SU-DHL-6 (cell line): ENCODE data around the gene TES.

Source experiments
- H2AFZ ChIP-seq: fragments of 200-600 bp; sonication (generic); 2 replicates; pipeline ENCODE4 v1.6.1; 2014; ENCODE audit warnings: low read depth, mild to moderate bottlenecking, moderate library complexity, mixed read lengths, antibody characterized with exemption, low read length; ENCODE audit not compliant: severe bottlenecking
- H3F3A ChIP-seq: fragments of 200-600 bp; shearing (Covaris generic); 2 replicates; pipeline ENCODE4 v1.6.0; 2016; ENCODE audit warnings: antibody characterized with exemption, mild to moderate bottlenecking; ENCODE audit not compliant: insufficient read depth
- H3K27ac ChIP-seq: fragments of 200-600 bp; sonication (generic); 2 replicates; pipeline ENCODE4 v1.5.1; 2016; ENCODE audit warnings: low read depth, mild to moderate bottlenecking, low read length, moderate library complexity, mixed read lengths
- H3K27me3 ChIP-seq: fragments of 200-600 bp; sonication (generic), shearing (Covaris generic); 2 replicates; pipeline ENCODE4 v1.6.0; 2014; ENCODE audit warnings: mild to moderate bottlenecking, low read length
- H3K36me3 ChIP-seq: fragments of 200-600 bp; sonication (generic); 2 replicates; pipeline ENCODE4 v1.6.1; 2014; ENCODE audit warnings: mild to moderate bottlenecking, low read length, mixed read lengths
- H3K4me2 ChIP-seq: fragments of 300-600, 200-600 bp; shearing (Covaris generic), sonication (generic); 2 replicates; pipeline ENCODE4 v1.6.0; 2014; ENCODE audit warnings: low read length, low read depth, mild to moderate bottlenecking; ENCODE audit not compliant: poor library complexity, severe bottlenecking
- H3K4me3 ChIP-seq: fragments of 200-600 bp; sonication (generic); 2 replicates; pipeline ENCODE4 v1.5.1; 2014; ENCODE audit warnings: antibody characterized with exemption, low read length, mild to moderate bottlenecking, mixed read lengths; ENCODE audit not compliant: insufficient read depth, poor library complexity, severe bottlenecking
- H3K79me2 ChIP-seq: fragments of 200-600 bp; sonication (generic); 2 replicates; pipeline ENCODE4 v1.6.1; 2014; ENCODE audit warnings: mild to moderate bottlenecking, low read length, moderate library complexity; ENCODE audit not compliant: insufficient read depth
- H3K9ac ChIP-seq: fragments of 200-600 bp; sonication (generic); 2 replicates; pipeline ENCODE4 v1.7.0; 2014; ENCODE audit warnings: mild to moderate bottlenecking, low read length
- H3K9me2 ChIP-seq: fragments of 200-600 bp; sonication (generic); replicated peaks from 2 replicates; pipeline ENCODE4 v1.6.1; 2014; ENCODE audit warnings: low read length; ENCODE audit not compliant: insufficient read depth
- H3K9me3 ChIP-seq: fragments of 200-600 bp; sonication (generic); 2 replicates; pipeline ENCODE4 v1.6.1; 2014; ENCODE audit warnings: low read length, mixed read lengths; ENCODE audit not compliant: insufficient read depth
- H4K20me1 ChIP-seq: fragments of 200-600 bp; sonication (generic); 2 replicates; pipeline ENCODE4 v1.6.1; 2014; ENCODE audit warnings: low read depth, mild to moderate bottlenecking, antibody characterized with exemption, low read length, moderate library complexity, mixed read lengths
- EZH2phosphoT487 ChIP-seq: fragments of 200-600 bp; sonication (generic), shearing (Covaris generic); conservative IDR thresholded peaks from 2 replicates; pipeline ENCODE4 v1.6.1; 2018; ENCODE audit warnings: mild to moderate bottlenecking, antibody characterized with exemption, low read length, moderate library complexity, mixed read lengths
- TF ChIP-seq, protein P1 (sequence below): fragments of 200-600 bp; sonication (generic); IDR thresholded peaks from one replicate; pipeline ENCODE4 v1.5.1; 2017; ENCODE audit warnings: antibody characterized with exemption, mild to moderate bottlenecking, low read length, moderate library complexity; ENCODE audit not compliant: insufficient read depth, poor library complexity, severe bottlenecking

Gene TES

DNA sequence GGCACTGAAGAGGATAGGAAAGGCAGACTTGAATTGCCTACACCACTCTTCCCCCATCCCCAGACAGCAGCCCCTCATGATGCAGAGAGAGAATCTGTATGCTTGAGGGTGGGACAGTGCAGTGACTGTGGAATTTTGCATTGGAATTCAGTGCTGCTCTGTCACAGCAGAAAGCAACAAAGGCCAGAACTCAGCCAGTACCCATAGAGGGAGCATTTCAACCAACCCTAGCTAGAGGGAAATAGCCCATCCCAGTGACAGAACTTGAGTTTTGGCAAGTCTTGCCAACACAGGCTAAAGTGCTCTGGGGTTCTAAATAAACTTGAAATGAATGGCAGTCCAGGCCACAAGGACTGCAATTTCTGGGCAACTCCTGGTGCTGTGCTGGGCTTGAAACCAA is 80.4 kb downstream of the TES start:
- Histone ChIP-seq H4K20me1 (no peaks in the 10 kb centered on the region), H3K4me2 (no peak overlapping the region), H3K9me2 (no peaks in the 10 kb centered on the region), H3K79me2 (no peaks in the 10 kb centered on the region), H2AFZ (no peak overlapping the region), H3K36me3 (no peaks in the 10 kb centered on the region), H3K9me3 (no peaks in the 10 kb centered on the region), H3K27ac (no peak overlapping the region), H3K4me3 (no peak overlapping the region), H3K27me3 (no peaks in the 10 kb centered on the region), H3K9ac (no peak overlapping the region), H3F3A (no peaks in the 10 kb centered on the region)
- TF ChIP-seq, protein P1, sequence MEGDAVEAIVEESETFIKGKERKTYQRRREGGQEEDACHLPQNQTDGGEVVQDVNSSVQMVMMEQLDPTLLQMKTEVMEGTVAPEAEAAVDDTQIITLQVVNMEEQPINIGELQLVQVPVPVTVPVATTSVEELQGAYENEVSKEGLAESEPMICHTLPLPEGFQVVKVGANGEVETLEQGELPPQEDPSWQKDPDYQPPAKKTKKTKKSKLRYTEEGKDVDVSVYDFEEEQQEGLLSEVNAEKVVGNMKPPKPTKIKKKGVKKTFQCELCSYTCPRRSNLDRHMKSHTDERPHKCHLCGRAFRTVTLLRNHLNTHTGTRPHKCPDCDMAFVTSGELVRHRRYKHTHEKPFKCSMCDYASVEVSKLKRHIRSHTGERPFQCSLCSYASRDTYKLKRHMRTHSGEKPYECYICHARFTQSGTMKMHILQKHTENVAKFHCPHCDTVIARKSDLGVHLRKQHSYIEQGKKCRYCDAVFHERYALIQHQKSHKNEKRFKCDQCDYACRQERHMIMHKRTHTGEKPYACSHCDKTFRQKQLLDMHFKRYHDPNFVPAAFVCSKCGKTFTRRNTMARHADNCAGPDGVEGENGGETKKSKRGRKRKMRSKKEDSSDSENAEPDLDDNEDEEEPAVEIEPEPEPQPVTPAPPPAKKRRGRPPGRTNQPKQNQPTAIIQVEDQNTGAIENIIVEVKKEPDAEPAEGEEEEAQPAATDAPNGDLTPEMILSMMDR, result no peak

DNA sequence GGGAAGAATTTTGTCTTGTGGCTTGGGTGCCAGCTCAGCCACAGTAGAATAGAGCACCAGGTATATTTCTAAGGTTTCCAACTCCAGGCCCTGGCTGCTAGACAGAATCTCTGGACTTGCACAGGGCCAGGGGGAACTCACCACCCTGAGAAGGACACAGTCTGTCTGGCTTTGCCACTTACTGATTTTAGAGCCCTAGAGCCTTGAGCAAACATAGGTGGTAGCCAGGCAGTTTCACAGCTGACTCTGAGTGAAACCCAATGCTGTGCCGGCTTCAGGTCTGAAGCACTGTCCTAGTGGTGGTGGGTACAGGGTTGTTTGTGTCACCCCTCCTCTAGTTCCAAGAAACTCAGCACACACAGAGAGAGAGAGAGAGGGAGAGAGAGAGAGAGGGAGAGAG is 81.6 kb downstream of the TES start:
- no peak overlapping the region for H3K4me2 ChIP-seq
- no peaks in the 10 kb centered on the region for H3K79me2 ChIP-seq
- no peak overlapping the region for H3K4me3 ChIP-seq
- no peaks in the 10 kb centered on the region for H4K20me1 ChIP-seq
- no peak overlapping the region for H3K27ac ChIP-seq
- TF ChIP-seq, protein P1, result no peak
- no peak for TF ChIP-seq EZH2phosphoT487
- no peaks in the 10 kb centered on the region for H3F3A ChIP-seq
- no peak overlapping the region for H2AFZ ChIP-seq
- no peaks in the 10 kb centered on the region for H3K9me2 ChIP-seq
- no peaks in the 10 kb centered on the region for H3K9me3 ChIP-seq
- H3K9ac ChIP-seq, result no peak overlapping the region
- no peaks in the 10 kb centered on the region for H3K27me3 ChIP-seq
- no peaks in the 10 kb centered on the region for H3K36me3 ChIP-seq

DNA sequence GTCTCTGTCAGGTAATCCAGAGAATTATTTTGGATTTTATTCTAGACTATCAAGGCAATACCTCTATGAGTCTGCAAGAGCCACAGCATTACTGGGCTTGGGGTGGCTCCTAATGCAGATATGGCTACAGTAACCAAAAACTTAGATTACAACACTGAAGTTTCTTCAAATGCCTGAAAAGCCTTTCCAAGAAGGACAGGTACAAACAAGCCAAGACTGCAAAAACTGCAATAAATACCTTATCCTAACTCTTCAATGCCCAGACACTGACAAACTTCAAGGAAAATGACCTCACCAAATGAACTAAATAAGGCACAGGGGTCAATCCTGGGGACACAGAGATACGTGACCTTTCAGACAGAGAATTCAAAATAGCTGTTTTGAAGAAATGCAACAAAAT is 82.0 kb downstream of the TES start:
- H2AFZ ChIP-seq, result no peak overlapping the region
- TF ChIP-seq, protein P1, result no peak
- no peak for TF ChIP-seq EZH2phosphoT487
- no peaks in the 10 kb centered on the region for H3K36me3 ChIP-seq
- H3K4me3 ChIP-seq, result no peak overlapping the region
- no peak overlapping the region for H3K9ac ChIP-seq
- H3K9me2 ChIP-seq, result no peaks in the 10 kb centered on the region
- no peaks in the 10 kb centered on the region for H3K27me3 ChIP-seq
- H3F3A ChIP-seq, result no peaks in the 10 kb centered on the region
- H4K20me1 ChIP-seq, result no peaks in the 10 kb centered on the region
- H3K27ac ChIP-seq, result no peak overlapping the region
- H3K79me2 ChIP-seq, result no peaks in the 10 kb centered on the region
- H3K9me3 ChIP-seq, result no peaks in the 10 kb centered on the region; the same call in 1 of the 2 replicates
- no peak overlapping the region for H3K4me2 ChIP-seq

DNA sequence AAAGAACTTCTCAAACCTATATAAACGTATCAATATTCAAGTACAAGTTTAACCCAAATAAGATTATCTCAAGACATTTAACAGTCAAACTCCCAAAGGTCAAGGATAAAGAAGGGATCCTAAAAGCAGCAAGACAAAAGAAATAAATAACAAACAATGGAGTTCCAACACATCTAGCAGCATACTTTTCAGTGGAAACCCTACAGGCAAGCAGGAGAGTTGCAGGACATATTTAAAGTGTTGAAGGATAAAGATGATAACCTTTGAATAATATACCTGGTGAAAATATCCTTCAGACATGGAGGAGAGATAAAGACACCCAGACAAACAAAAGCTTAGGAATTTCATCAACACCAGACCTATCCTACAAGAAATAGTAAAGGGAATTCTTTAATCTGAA is 82.8 kb downstream of the TES start:
- Histone ChIP-seq H3K4me3 (no peak overlapping the region), H3K9ac (no peak overlapping the region), H2AFZ (no peak overlapping the region), H3K79me2 (no peaks in the 10 kb centered on the region), H3K9me3 (no peaks in the 10 kb centered on the region; the same call in 1 of the 2 replicates), H3K9me2 (no peaks in the 10 kb centered on the region), H3K36me3 (no peaks in the 10 kb centered on the region), H3K4me2 (no peak overlapping the region), H3K27me3 (no peaks in the 10 kb centered on the region), H3F3A (no peaks in the 10 kb centered on the region), H3K27ac (no peak overlapping the region), H4K20me1 (no peaks in the 10 kb centered on the region)
- no peak for TF ChIP-seq EZH2phosphoT487
- TF ChIP-seq, protein P1, result no peak
